RWPE2 (cell line): ENCODE data around the gene IL17REL.

ENCODE experiments used
- ATAC-seq: fragments of 200-7000 bp; cut with Tn5 transposase; 3 replicates; pipeline ENCODE4 v1.9.1; 2021; ENCODE audit warnings: low read depth
- DNase-seq: peaks from one replicate; pipeline ENCODE4 v3.0.0-alpha.2; 2020; ENCODE audit warnings: low spot score
- H3K27ac ChIP-seq: fragments of 450-650 bp; 2 replicates; pipeline ENCODE4 v1.5.1; 2017; ENCODE audit warnings: mild to moderate bottlenecking; ENCODE audit not compliant: poor library complexity, severe bottlenecking
- H3K27me3 ChIP-seq: fragments of 250-450 bp; sonication (Bioruptor Pico); 2 replicates; pipeline ENCODE4 v1.5.1; 2021; ENCODE audit warnings: mild to moderate bottlenecking, moderate library complexity; ENCODE audit not compliant: insufficient read depth, poor library complexity, severe bottlenecking
- H3K36me3 ChIP-seq: fragments of 250-450 bp; sonication (Bioruptor Pico); 2 replicates; pipeline ENCODE4 v1.5.1; 2020; ENCODE audit warnings: low read depth, mild to moderate bottlenecking, moderate library complexity
- H3K4me1 ChIP-seq: fragments of 250-450 bp; sonication (Bioruptor Pico); 2 replicates; pipeline ENCODE4 v1.5.1; 2021; ENCODE audit warnings: mild to moderate bottlenecking, moderate library complexity; ENCODE audit not compliant: insufficient read depth, poor library complexity, severe bottlenecking
- H3K4me3 ChIP-seq: fragments of 250-450 bp; sonication (Bioruptor Pico); 2 replicates; pipeline ENCODE4 v1.5.1; 2021; ENCODE audit warnings: mild to moderate bottlenecking, moderate library complexity; ENCODE audit not compliant: severe bottlenecking
- H3K9me3 ChIP-seq: fragments of 250-450 bp; sonication (Bioruptor Pico); 2 replicates; pipeline ENCODE4 v1.5.1; 2021; ENCODE audit warnings: mild to moderate bottlenecking, moderate library complexity; ENCODE audit not compliant: severe bottlenecking
- TF ChIP-seq, protein P1 (sequence below): fragments of 450-650 bp; IDR thresholded peaks from one replicate; pipeline ENCODE4 v1.5.1; 2017; ENCODE audit warnings: mild to moderate bottlenecking, moderate library complexity; ENCODE audit not compliant: poor library complexity, severe bottlenecking

Gene IL17REL

DNA sequence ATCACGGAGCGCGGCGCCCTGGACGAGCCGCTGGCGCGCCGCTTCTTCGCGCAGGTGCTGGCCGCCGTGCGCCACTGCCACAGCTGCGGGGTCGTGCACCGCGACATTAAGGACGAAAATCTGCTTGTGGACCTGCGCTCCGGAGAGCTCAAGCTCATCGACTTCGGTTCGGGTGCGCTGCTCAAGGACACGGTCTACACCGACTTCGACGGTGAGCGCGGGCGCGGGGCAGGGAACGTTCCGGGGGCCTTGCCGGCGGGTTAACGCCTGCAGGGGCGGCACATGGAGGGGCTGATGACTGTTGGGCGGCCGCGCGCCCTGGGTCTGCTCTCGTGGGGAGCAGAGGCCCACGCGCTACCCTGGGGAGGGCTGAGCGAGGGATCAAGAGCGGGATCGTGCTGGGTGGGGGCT, 51.0 kb downstream of the IL17REL start:
- Histone ChIP-seq H3K4me1 (peaks cover 14% of the 10 kb centered on the region), H3K27ac (peak overlapping the region; percentile 81), H3K4me3 (peak overlapping the region; percentile 83), H3K36me3 (peaks cover 34% of the 10 kb centered on the region), H3K9me3 (no peaks in the 10 kb centered on the region), H3K27me3 (no peaks in the 10 kb centered on the region)
- TF ChIP-seq, protein P1, sequence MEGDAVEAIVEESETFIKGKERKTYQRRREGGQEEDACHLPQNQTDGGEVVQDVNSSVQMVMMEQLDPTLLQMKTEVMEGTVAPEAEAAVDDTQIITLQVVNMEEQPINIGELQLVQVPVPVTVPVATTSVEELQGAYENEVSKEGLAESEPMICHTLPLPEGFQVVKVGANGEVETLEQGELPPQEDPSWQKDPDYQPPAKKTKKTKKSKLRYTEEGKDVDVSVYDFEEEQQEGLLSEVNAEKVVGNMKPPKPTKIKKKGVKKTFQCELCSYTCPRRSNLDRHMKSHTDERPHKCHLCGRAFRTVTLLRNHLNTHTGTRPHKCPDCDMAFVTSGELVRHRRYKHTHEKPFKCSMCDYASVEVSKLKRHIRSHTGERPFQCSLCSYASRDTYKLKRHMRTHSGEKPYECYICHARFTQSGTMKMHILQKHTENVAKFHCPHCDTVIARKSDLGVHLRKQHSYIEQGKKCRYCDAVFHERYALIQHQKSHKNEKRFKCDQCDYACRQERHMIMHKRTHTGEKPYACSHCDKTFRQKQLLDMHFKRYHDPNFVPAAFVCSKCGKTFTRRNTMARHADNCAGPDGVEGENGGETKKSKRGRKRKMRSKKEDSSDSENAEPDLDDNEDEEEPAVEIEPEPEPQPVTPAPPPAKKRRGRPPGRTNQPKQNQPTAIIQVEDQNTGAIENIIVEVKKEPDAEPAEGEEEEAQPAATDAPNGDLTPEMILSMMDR: no peak
- DNase-seq: peak; percentile 63
- ATAC-seq: no peak

DNA sequence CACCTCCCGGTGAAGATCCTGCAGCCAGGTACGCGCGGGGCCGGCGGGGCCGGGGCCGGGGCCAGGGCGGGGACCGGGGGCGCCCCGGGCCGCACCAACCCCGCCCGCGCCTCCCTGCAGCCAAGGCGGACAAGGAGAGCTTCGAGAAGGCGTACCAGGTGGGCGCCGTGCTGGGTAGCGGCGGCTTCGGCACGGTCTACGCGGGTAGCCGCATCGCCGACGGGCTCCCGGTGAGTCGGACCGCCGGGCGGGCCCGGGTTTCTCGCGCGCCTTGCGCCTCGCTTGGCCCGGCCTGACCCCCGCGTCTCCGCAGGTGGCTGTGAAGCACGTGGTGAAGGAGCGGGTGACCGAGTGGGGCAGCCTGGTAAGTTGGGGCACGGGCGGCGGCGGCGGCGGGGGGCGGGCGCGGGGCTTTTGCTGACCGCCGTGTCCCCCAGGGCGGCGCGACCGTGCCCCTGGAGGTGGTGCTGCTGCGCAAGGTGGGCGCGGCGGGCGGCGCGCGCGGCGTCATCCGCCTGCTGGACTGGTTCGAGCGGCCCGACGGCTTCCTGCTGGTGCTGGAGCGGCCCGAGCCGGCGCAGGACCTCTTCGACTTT, 51.5 kb downstream of the IL17REL start:
- ATAC-seq (no peak), DNase-seq (peak; percentile 72)
- peak overlapping the region; percentile 81 for H3K27ac ChIP-seq
- H3K4me3 ChIP-seq: peak overlapping the region; percentile 83
- H3K9me3 ChIP-seq: no peaks in the 10 kb centered on the region
- peaks cover 14% of the 10 kb centered on the region for H3K4me1 ChIP-seq
- TF ChIP-seq, protein P1: no peak
- no peaks in the 10 kb centered on the region for H3K27me3 ChIP-seq
- peaks cover 34% of the 10 kb centered on the region for H3K36me3 ChIP-seq

DNA sequence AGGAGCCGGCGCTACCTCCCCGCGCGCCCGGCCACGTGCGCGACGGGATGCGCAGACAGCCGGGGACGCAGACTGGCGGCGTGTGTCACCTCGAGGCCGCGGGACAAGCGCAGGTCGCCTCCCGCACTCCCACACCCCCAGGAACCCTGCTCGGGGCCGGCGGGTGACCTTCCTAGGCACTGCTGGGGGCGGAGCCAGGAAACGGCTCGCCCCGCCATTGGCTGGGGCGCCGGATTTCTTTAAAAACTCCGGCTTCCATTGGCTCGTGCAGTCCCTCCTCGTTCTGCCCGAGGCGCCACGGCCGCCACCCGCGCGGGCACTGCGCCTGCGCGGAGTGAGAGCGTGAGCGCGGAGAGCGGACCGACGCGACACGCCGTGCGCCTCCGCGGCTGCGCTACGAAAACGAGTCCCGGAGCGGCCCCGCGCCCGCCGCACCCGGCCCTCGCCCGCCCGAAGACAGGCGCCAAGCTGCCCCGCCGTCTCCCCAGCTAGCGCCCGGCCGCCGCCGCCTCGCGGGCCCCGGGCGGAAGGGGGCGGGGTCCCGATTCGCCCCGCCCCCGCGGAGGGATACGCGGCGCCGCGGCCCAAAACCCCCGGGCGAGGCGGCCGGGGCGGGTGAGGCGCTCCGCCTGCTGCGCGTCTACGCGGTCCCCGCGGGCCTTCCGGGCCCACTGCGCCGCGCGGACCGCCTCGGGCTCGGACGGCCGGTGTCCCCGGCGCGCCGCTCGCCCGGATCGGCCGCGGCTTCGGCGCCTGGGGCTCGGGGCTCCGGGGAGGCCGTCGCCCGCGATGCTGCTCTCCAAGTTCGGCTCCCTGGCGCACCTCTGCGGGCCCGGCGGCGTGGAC, 52.2 kb downstream of the IL17REL start, which contains the start of gene PIM3:
TSS of gene PIM3 (plus strand) at position 614 of the 846 bp plus-strand sequence. CDS start at position 790, 176 bp downstream.
- H3K27ac ChIP-seq: peak within 1 kb of the TSS; percentile 81
- peak; percentile 73 for ATAC-seq
- no peak for DNase-seq
- H3K4me3 ChIP-seq: peak within 1 kb of the TSS; percentile 83
- no peaks in the 10 kb centered on the region for H3K27me3 ChIP-seq
- peaks cover 34% of the 10 kb centered on the region for H3K36me3 ChIP-seq
- peaks cover 14% of the 10 kb centered on the region for H3K4me1 ChIP-seq
- TF ChIP-seq, protein P1: no peak
- no peaks in the 10 kb centered on the region for H3K9me3 ChIP-seq

DNA sequence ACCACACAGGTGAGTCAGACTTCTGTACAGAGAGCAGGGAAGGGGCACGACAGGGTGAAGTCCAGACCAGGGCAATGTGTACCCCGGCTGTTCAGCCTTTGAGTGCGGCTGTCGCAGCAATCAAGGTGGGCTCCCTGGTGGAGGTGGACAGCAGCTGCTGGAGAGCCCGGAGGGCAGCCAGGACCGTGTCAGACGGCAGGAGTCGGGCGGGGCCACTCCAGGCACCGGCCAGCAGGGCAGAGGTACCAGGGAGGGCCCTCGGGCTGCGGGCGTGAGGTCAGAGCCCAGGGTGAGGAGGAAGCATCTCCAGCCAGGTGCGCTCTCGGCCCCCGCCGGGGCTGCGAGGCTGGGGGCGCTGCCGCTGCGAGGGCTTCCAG, 52.8 kb downstream of the IL17REL start:
- peak; percentile 40 for ATAC-seq
- Histone ChIP-seq H3K27ac (peak overlapping the region; percentile 81), H3K4me1 (peaks cover 14% of the 10 kb centered on the region)

More for the DNA sequence above, 52.8 kb downstream of the IL17REL start:
- H3K4me3 ChIP-seq: peak overlapping the region; percentile 83
- H3K36me3 ChIP-seq: peaks cover 29% of the 10 kb centered on the region
- no peaks in the 10 kb centered on the region for H3K9me3 ChIP-seq
- H3K27me3 ChIP-seq: no peaks in the 10 kb centered on the region
- no peak for DNase-seq
- TF ChIP-seq, protein P1: no peak
